ENCODE data around the gene CTRL. TPM values are rescaled to one million over a fixed set of nuclear protein-coding genes. Genes with fewer than 3 reads are reported as not detected.
"Not testable (repeated sequence)": the region's sequence is repeated elsewhere in the genome, so short reads cannot be mapped to it uniquely, and the experiment has no call there.

Gene CTRL
- total and polyA plus RNA-seq, 7 donors: 0.27 to 1.1 (median 1.1) TPM

- no peaks in the 10 kb centered on the region for H3K9me3 ChIP-seq
- TF ChIP-seq, protein P1, sequence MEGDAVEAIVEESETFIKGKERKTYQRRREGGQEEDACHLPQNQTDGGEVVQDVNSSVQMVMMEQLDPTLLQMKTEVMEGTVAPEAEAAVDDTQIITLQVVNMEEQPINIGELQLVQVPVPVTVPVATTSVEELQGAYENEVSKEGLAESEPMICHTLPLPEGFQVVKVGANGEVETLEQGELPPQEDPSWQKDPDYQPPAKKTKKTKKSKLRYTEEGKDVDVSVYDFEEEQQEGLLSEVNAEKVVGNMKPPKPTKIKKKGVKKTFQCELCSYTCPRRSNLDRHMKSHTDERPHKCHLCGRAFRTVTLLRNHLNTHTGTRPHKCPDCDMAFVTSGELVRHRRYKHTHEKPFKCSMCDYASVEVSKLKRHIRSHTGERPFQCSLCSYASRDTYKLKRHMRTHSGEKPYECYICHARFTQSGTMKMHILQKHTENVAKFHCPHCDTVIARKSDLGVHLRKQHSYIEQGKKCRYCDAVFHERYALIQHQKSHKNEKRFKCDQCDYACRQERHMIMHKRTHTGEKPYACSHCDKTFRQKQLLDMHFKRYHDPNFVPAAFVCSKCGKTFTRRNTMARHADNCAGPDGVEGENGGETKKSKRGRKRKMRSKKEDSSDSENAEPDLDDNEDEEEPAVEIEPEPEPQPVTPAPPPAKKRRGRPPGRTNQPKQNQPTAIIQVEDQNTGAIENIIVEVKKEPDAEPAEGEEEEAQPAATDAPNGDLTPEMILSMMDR (IDR thresholded peaks at IDR 0.05): no peak
- 69 to 75% (median 69%) methylated on average over 2 of the region's 2 CpGs for WGBS, 3 donors
- no peak for DNase-seq
- H3K4me1 ChIP-seq: no peaks in the 10 kb centered on the region
- no peak for ATAC-seq
- H3K27ac ChIP-seq: no peak overlapping the region
- no peaks in the 10 kb centered on the region for H3K27me3 ChIP-seq (ENCODE audit: insufficient read depth in 3 of 3, low read length in 2 of 3)
- no peaks in the 10 kb centered on the region for H3K36me3 ChIP-seq (ENCODE audit: insufficient read depth in 1 of 2, low read depth in 1 of 2)
- H3K4me3 ChIP-seq: no peak overlapping the region
- intact Hi-C loops (cut with DNase I): no loop called here
Measured at GRCh38 chr16:67976205-67976604, 44.5 kb upstream of the CTRL start.

DNA sequence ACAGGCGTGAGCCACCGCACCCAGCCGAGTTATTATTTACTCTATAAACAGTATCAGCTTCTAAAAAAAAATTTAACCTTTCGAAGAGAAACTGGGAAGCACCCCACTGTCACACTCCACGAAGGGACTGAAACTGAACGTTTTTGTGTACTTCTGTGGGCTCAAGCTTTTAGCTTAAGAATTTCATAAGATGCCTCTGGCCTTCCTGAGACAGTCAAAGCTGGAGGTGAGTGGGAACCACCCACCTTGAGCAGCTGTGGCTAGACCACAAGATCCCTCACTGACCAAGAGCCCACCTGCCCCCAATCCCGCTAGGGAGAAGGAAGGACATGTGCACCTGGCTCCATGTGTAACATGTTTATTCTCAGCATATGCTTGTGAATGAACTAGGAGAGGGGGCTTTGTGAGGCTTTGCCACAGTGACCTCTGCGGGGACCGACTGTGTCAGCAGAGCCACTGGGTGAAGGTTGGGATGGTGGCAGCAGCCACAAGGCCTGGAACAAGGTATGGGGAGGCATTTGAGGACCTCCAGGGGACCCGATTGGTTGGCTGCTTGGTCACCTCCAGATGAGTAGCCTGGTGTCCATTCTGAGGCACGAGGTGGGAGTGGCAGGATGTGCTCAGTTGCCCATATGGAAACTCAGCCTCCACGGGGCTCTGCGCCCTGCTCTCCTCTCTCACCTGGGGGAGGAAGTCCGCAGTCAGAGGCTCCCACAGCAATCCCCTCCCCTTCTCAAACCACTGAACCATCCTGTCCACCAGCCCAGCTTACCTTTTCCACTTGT lies 43.9 kb upstream of the CTRL start:
- 72 to 85% (median 73%) methylated on average over 14 of the region's 14 CpGs for WGBS, 3 donors
- no peaks in the 10 kb centered on the region for H3K36me3 ChIP-seq (ENCODE audit: insufficient read depth in 1 of 2, low read depth in 1 of 2)
- no peak overlapping the region for H3K4me3 ChIP-seq
- H3K9me3 ChIP-seq: no peaks in the 10 kb centered on the region
- DNase-seq (no peak), ATAC-seq (no peak)
- no peaks in the 10 kb centered on the region for H3K4me1 ChIP-seq
- TF ChIP-seq, protein P1 (IDR thresholded peaks at IDR 0.05): no peak
- no peak overlapping the region for H3K27ac ChIP-seq
- no peaks in the 10 kb centered on the region for H3K27me3 ChIP-seq (ENCODE audit: insufficient read depth in 3 of 3, low read length in 2 of 3)
- intact Hi-C loops (cut with DNase I): no loop called here

- H3K4me3 ChIP-seq; DNase-seq; intact Hi-C loops (cut with DNase I); H3K9me3 ChIP-seq; H3K4me1 ChIP-seq; ATAC-seq; H3K27ac ChIP-seq; H3K36me3 ChIP-seq (ENCODE audit: insufficient read depth in 1 of 2, low read depth in 1 of 2); H3K27me3 ChIP-seq (ENCODE audit: insufficient read depth in 3 of 3, low read length in 2 of 3): not testable (repeated sequence)
- 89 to 92% (median 89%) methylated on average over 7 of the region's 7 CpGs for WGBS, 3 donors
Measured at GRCh38 chr16:67972285-67972684, 40.6 kb upstream of the CTRL start.

DNA sequence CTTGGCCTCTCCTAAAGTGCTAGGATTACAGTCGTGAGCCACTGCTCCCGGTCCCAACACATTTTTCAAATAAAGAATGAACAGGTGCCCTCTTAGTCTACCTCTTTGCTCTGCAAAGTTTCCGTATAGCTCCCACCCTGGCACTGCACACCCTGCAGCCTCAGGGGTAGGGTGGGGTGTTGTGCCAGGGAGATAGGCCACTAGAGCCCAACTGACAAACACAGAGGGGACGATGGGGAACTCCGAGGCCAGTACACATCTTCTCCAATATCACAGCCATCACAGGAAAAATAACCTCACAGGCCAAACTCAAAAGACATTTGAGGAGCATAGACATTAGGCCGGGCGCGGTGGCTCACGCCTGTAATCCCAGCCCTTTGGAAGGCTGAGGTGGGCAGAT lies 39.4 kb upstream of the CTRL start:
- intact Hi-C loops (cut with DNase I): no loop called here

DNA sequence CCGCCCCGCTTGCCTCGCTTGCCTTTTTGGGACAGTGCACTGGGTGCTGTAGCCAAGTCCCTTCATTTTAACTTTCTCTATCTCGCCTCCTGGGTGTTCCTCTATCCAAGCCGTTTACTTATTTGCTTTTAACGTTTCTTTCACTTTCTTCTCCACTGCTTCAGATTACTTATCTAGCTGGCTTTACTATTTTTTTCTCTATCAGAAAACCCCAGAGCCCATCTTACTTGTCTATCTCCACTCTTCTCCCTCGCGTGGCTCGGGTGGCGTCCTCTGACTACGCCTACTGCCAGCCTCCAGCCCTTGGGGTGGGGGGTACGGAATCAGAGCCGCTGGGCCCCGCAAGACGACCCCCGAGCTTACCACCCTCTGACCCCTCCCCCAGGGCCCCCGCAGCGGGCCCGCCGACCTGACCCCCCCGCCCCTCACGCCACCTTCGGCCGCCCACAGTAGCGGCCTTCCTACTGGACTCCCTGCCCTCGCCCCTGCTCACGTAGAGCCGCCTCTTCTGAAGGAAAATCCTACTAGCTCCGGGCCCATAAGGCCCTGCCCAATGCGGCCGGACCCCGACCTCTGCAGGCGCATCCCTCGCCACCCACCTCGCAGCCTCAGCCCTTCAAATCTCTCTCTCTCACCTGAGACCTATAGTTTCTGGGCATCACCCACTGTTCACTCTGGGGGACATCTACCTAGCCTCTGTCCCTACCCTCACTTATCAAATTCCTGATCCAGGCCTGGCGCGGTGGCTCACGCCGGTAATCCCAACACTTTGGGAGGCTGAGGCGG lies 37.8 kb upstream of the CTRL start:
- DNase-seq: no peak
- WGBS, 3 donors: 63 to 65% (median 63%) methylated on average over 39 to 40 of the region's 40 CpGs
- ATAC-seq: no peak
- H3K4me3 ChIP-seq: peak overlapping the region; percentile 88
- intact Hi-C loops (cut with DNase I): no loop called here
- H3K36me3 ChIP-seq (ENCODE audit: insufficient read depth in 1 of 2, low read depth in 1 of 2): no peaks in the 10 kb centered on the region
- TF ChIP-seq, protein P1 (IDR thresholded peaks at IDR 0.05): no peak
- H3K27me3 ChIP-seq (ENCODE audit: insufficient read depth in 3 of 3, low read length in 2 of 3): no peaks in the 10 kb centered on the region
- H3K27ac ChIP-seq: peak overlapping the region; percentile 91
- peaks cover 30% of the 10 kb centered on the region for H3K4me1 ChIP-seq
- no peaks in the 10 kb centered on the region for H3K9me3 ChIP-seq

More for the DNA sequence above, 39.4 kb upstream of the CTRL start:
- no peak overlapping the region for H3K4me3 ChIP-seq
- DNase-seq (no peak), ATAC-seq (no peak)
- H3K9me3 ChIP-seq: no peaks in the 10 kb centered on the region
- H3K27ac ChIP-seq: no peak overlapping the region
- H3K4me1 ChIP-seq: peaks cover 14% of the 10 kb centered on the region
- TF ChIP-seq, protein P1 (IDR thresholded peaks at IDR 0.05): no peak
- 70 to 92% (median 75%) methylated on average over 9 of the region's 9 CpGs for WGBS, 3 donors
- H3K27me3 ChIP-seq (ENCODE audit: insufficient read depth in 3 of 3, low read length in 2 of 3): no peaks in the 10 kb centered on the region
- H3K36me3 ChIP-seq (ENCODE audit: insufficient read depth in 1 of 2, low read depth in 1 of 2): no peaks in the 10 kb centered on the region

Data from psoas muscle (tissue), 8 donors.